Tibial nerve (tissue), 4 donors: ENCODE data around the gene GALNTL6. TPM values are rescaled to one million over a fixed set of nuclear protein-coding genes. Genes with fewer than 3 reads are reported as not detected.

Source experiments
- DNase-seq, 2 donors: peaks; one replicate each; pipeline ENCODE4 v3.0.0-alpha.2; 2019; ENCODE audit warnings: low spot score in 2 of 2
- H3K27ac ChIP-seq, 4 donors: fragments of 200-600 bp; sonication (generic) in 3 of 4; one replicate each; pipeline ENCODE4 v1.5.1; 2017 to 2019; ENCODE audit warnings: mild to moderate bottlenecking in 1 of 4
- H3K27me3 ChIP-seq, 2 donors: fragments of 200-600 bp; sonication (generic) in 1 of 2; one replicate each; pipeline versions ENCODE4 v1.5.1 to v1.6.0; 2017 to 2019
- H3K36me3 ChIP-seq, 3 donors: fragments of 200-600 bp; sonication (generic); one replicate each; pipeline ENCODE4 v1.5.1; 2018 to 2019
- H3K4me1 ChIP-seq, 4 donors: fragments of 200-600 bp; sonication (generic) in 3 of 4; one replicate each; pipeline ENCODE4 v1.5.1; 2017 to 2019
- H3K4me3 ChIP-seq, 4 donors: fragments of 200-600 bp; sonication (generic) in 3 of 4; one replicate each; pipeline ENCODE4 v1.5.1; 2017 to 2019; ENCODE audit warnings: mild to moderate bottlenecking in 1 of 4, moderate library complexity in 1 of 4
- H3K9me3 ChIP-seq, 4 donors: fragments of 200-600 bp; sonication (generic) in 3 of 4; one replicate each; pipeline ENCODE4 v1.5.1; 2017 to 2019
- CTCF ChIP-seq, 5 experiments: fragments of 200-600 bp in 3 of 5; fragments of 450-650 bp in 2 of 5; sonication (generic) in 3 of 5; IDR thresholded peaks; one replicate each; pipeline ENCODE4 v1.5.1; 2016 to 2019; ENCODE audit warnings: antibody characterized with exemption in 5 of 5, mild to moderate bottlenecking in 3 of 5, moderate library complexity in 2 of 5
- EP300 ChIP-seq, 2 donors: sonication (generic); formaldehyde crosslinking; IDR thresholded peaks; one replicate each; pipeline ENCODE4 v1.6.1; 2017; ENCODE audit warnings: antibody characterized with exemption in 2 of 2, mild to moderate bottlenecking in 1 of 2
- POLR2A ChIP-seq, 2 donors: fragments of 450-650 bp; IDR thresholded peaks; one replicate each; pipeline ENCODE4 v1.6.1; 2017; ENCODE audit warnings: antibody characterized with exemption in 2 of 2, mild to moderate bottlenecking in 2 of 2, moderate library complexity in 2 of 2
- WGBS, 2 donors: methylation state at CpG; one replicate each; pipeline ENCODE4 v1.1.5; 2018; 5-methylcytosine and 5-hydroxymethylcytosine counted together
- total RNA-seq, 4 donors: library from RNA; depleted of rRNA; stranded (reverse); fragments of >200 nt; gene quantifications; one replicate each; pipeline ENCODE4 v1.1.0, GENCODE V29; 2016

Gene GALNTL6
- total RNA-seq, 4 donors from 2014 or later, result not detected

GRCh38 chr4:172802032-172802431 is 988.8 kb downstream of the GALNTL6 start:
- no peaks in the 10 kb centered on the region for H3K27me3 ChIP-seq
- 44 to 62% methylated on average over 2 of the region's 2 CpGs for WGBS, 2 donors
- TF ChIP-seq CTCF (IDR thresholded peaks at IDR 0.05), result no peak
- no peak for TF ChIP-seq POLR2A (IDR thresholded peaks at IDR 0.05)
- TF ChIP-seq EP300 (IDR thresholded peaks at IDR 0.05), result no peak

GRCh38 chr4:172806841-172807240 is 993.6 kb downstream of the GALNTL6 start:
- no peaks in the 10 kb centered on the region for H3K9me3 ChIP-seq
- no peaks in the 10 kb centered on the region for H3K27me3 ChIP-seq
- H3K4me1 ChIP-seq, result peaks cover 0 to 5% (median 0%) of the 10 kb centered on the region in 4 donors
- no peak overlapping the region for H3K4me3 ChIP-seq
- no peak overlapping the region for H3K27ac ChIP-seq
- TF ChIP-seq POLR2A (IDR thresholded peaks at IDR 0.05) (no peak), EP300 (IDR thresholded peaks at IDR 0.05) (no peak), CTCF (IDR thresholded peaks at IDR 0.05) (no peak)
- DNase-seq, result no peak
- WGBS, 2 donors, result 76 to 83% methylated on average over 4 of the region's 4 CpGs
- no peaks in the 10 kb centered on the region for H3K36me3 ChIP-seq

More at GRCh38 chr4:172802032-172802431, 988.8 kb downstream of the GALNTL6 start:
- DNase-seq, result no peak
- no peak overlapping the region for H3K27ac ChIP-seq
- H3K4me1 ChIP-seq, result no peaks in the 10 kb centered on the region
- no peaks in the 10 kb centered on the region for H3K36me3 ChIP-seq
- no peak overlapping the region for H3K4me3 ChIP-seq
- H3K9me3 ChIP-seq, result no peaks in the 10 kb centered on the region

- Histone ChIP-seq H3K4me1 (peaks cover 0 to 5% (median 0%) of the 10 kb centered on the region in 4 donors), H3K36me3 (no peaks in the 10 kb centered on the region), H3K9me3 (no peaks in the 10 kb centered on the region), H3K27ac (no peak overlapping the region), H3K27me3 (no peaks in the 10 kb centered on the region), H3K4me3 (no peak overlapping the region)
- WGBS, 2 donors, result 77 to 87% methylated on average over 4 of the region's 4 CpGs
- TF ChIP-seq CTCF (IDR thresholded peaks at IDR 0.05) (no peak), POLR2A (IDR thresholded peaks at IDR 0.05) (no peak), EP300 (IDR thresholded peaks at IDR 0.05) (no peak)
- no peak for DNase-seq
These were observed 995.0 kb downstream of the GALNTL6 start for GRCh38 chr4:172808196-172808595.

- no peak for DNase-seq
- no peaks in the 10 kb centered on the region for H3K9me3 ChIP-seq
- H3K36me3 ChIP-seq, result no peaks in the 10 kb centered on the region
- peaks cover 0 to 5% (median 0%) of the 10 kb centered on the region in 4 donors for H3K4me1 ChIP-seq
- no peaks in the 10 kb centered on the region for H3K27me3 ChIP-seq
- no peak overlapping the region for H3K27ac ChIP-seq
- TF ChIP-seq EP300 (IDR thresholded peaks at IDR 0.05), result no peak
- no peak for TF ChIP-seq CTCF (IDR thresholded peaks at IDR 0.05)
- TF ChIP-seq POLR2A (IDR thresholded peaks at IDR 0.05), result no peak
- WGBS, 2 donors, result 59 to 60% methylated on average over 7 of the region's 7 CpGs
- no peak overlapping the region for H3K4me3 ChIP-seq
These were observed 996.1 kb downstream of the GALNTL6 start for GRCh38 chr4:172809319-172809718.

- Histone ChIP-seq H3K27me3 (no peaks in the 10 kb centered on the region), H3K4me1 (peaks cover 0 to 5% (median 0%) of the 10 kb centered on the region in 4 donors), H3K36me3 (no peaks in the 10 kb centered on the region), H3K4me3 (no peak overlapping the region), H3K9me3 (no peaks in the 10 kb centered on the region), H3K27ac (no peak overlapping the region)
- 65 to 76% methylated on average over 11 of the region's 11 CpGs for WGBS, 2 donors
- DNase-seq, result no peak
- TF ChIP-seq POLR2A (IDR thresholded peaks at IDR 0.05) (no peak), EP300 (IDR thresholded peaks at IDR 0.05) (no peak), CTCF (IDR thresholded peaks at IDR 0.05) (no peak)
These were observed 1000.2 kb downstream of the GALNTL6 start for GRCh38 chr4:172813359-172813923.
